ENCODE measurements around the gene IL13.

Gene IL13

DNA sequence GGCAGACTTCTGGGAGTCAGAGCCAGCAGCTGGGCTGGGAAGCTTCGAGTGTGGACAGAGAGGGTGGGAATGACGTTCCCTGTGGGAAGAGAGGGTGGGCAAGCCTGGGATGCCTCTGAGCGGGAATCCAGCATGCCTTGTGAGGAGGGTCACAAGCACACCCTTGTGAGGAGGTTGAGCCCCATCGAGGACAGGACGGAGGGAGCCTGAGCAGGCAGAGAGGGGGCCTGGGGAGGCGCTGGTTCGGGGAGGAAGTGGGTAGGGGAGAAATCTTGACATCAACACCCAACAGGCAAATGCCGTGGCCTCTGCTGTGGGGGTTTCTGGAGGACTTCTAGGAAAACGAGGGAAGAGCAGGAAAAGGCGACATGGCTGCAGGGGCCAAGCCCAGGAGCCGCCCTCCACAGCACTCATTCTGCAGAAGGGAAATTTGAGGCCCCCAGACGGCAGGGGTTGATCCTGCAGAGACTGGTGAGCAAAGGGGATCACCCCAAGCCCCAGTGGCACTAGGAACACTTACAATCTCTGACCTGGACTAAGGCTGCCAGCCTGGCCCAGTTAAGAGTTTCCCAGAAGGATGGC, 1.1 kb upstream of the IL13 start:
- DNase-seq, result no peak

DNA sequence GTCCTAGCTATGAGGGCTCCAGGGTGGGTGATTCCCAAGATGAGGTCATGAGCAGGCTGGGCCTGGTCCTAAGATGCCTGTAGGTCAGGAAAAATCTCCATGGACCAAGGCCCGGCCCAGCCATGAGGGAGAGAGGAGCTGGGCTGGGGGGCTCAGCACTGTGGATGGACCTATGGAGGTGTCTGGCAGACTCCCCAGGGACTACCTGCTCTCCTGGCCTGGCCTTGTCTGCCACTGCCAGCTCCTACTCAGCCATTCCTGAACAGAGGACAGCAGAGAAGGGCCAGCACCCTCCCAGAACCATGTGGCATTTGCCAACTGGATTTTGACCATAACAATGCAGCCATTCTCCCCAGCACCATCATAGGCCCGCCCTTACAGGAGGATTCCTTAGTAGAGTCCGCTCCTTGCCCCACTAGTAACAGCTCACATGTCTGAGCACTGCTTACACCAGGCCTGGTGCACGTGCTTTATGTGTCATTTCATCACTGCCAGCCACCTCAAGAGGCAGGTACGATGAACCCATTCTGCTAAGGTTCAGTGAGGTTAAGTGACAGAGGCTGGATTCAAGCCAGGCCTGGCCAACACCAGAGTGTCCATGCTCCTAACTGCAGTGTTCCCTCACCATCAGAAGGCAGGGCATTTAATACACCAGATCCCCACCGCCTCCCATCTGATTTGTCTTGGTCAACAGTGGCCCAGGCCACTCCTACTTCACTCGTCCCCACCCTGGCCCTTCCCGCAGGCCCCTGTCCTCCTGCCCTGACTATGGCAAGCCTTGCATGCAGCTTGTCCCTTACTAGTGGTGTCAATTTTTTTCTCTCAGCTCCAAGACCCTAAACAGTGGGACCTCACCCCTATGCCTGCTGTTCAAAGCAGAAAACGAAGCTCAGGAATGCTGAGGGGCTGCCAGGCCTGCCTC, 669 bp downstream of the IL13 start:
- DNase-seq, result no peak

DNA sequence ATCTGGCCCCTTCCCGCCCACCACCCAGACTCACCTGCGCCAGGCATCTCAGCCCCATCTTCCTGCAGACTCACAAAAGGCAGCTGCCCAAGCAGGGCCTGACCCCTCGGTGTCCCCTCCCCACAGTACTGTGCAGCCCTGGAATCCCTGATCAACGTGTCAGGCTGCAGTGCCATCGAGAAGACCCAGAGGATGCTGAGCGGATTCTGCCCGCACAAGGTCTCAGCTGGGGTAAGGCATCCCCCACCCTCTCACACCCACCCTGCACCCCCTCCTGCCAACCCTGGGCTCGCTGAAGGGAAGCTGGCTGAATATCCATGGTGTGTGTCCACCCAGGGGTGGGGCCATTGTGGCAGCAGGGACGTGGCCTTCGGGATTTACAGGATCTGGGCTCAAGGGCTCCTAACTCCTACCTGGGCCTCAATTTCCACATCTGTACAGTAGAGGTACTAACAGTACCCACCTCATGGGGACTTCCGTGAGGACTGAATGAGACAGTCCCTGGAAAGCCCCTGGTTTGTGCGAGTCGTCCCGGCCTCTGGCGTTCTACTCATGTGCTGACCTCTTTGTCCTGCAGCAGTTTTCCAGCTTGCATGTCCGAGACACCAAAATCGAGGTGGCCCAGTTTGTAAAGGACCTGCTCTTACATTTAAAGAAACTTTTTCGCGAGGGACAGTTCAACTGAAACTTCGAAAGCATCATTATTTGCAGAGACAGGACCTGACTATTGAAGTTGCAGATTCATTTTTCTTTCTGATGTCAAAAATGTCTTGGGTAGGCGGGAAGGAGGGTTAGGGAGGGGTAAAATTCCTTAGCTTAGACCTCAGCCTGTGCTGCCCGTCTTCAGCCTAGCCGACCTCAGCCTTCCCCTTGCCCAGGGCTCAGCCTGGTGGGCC, 1.9 kb downstream of the IL13 start:
- no peak for DNase-seq

DNA sequence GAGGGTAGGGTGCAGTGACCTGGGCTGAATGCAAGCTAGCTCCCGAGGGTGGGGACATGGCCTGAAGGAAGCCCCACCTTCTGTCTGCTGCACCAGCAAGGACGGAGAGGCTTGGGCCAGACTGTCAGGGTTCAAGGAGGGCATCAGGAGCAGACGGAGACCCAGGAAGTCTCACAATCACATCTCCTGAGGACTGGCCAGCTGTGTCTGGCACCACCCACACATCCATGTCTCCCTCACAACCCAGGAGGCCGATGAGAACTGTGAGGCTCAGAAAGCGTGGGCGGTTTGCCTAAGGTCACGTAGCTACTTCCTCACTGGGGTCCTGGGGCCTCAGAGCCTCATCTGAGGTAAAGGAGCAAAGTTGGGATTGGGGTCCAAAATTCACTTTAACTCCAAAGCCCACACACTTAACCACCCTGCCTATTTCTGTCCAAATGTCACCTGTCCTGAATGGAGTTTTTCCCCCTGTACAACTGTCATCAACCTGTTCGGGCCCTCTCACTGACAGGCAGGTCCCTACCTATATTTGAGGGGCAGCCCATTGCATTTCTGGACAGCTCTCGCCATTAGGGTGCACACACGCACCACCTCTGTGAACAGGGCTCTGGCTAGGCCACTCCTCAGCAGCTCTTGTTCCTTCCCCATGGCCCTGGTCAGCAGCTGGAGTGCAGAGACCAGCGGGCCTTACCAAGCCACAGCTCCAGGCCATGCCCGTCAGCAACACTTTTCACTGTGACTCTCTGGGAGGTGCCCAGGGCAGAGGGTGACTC, 3.4 kb downstream of the IL13 start:
- no peak for DNase-seq

DNA sequence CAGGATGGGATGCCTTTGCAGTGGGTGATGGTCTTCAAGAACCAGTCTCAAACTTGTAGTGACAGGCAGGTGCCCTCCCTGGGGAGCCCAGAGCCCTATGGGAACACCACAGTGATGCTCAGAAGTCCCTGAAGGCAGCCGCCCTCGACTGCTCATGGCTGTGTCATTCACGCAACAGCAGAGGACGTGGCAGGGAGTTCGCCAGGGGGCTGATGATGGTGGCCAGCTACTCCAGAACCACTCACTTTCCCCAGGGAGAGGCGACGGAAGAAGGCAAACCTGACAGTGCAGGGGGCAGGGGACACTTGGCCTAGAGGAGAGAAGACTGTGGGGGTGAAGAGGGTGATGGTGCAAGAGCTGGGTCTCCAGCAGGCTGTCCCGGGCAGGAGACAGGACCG, 4.0 kb downstream of the IL13 start:
- DNase-seq, result no peak

DNA sequence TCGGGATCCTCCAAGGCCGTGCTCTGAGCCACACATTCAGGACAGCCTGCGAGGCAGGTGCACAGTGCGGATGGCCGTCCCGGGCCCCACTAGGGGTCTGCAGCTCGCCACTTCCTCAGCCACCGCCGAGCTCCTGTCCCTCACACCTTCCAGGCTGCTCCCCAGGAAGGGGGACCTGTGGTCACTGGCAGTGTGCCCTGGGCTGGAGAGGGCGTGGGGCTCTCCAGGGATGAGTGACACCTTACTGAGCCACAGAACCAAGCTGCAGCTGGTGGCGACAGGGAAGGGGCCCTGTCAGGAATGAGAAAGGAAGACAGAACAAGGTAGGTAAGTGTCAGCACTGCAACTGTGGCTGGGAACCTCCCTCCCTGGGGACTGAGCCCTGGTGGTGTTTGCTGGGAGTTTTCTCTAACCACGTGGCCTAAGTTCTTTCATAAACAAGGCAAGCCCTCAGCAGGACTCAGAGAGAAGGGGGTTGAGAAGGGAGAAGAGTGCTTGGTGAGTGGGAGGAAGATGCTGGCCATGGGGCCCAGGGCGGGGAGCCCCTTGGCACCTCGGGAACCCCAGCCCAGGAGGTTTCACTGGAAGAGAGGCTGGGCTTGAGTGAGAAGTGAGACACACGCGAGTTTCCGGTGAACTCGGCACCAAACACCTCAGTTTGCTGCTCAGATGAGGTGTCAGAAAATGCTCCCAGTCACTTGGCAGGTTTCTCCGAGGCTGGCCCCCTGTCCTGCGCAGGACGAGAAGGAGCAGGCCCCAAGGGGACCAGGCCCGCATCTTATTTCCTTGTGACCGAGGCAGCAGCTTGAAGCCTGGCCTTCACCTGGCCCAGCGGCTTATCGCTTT, 5.2 kb downstream of the IL13 start:
- no peak for DNase-seq

GRCh38 chr5:132663771-132664695, 6.1 kb downstream of the IL13 start:
- DNase-seq, result no peak

GRCh38 chr5:132664696-132665209, 6.8 kb downstream of the IL13 start:
- DNase-seq, result no peak

GRCh38 chr5:132665574-132666080, 7.7 kb downstream of the IL13 start:
- no peak for DNase-seq

DNA sequence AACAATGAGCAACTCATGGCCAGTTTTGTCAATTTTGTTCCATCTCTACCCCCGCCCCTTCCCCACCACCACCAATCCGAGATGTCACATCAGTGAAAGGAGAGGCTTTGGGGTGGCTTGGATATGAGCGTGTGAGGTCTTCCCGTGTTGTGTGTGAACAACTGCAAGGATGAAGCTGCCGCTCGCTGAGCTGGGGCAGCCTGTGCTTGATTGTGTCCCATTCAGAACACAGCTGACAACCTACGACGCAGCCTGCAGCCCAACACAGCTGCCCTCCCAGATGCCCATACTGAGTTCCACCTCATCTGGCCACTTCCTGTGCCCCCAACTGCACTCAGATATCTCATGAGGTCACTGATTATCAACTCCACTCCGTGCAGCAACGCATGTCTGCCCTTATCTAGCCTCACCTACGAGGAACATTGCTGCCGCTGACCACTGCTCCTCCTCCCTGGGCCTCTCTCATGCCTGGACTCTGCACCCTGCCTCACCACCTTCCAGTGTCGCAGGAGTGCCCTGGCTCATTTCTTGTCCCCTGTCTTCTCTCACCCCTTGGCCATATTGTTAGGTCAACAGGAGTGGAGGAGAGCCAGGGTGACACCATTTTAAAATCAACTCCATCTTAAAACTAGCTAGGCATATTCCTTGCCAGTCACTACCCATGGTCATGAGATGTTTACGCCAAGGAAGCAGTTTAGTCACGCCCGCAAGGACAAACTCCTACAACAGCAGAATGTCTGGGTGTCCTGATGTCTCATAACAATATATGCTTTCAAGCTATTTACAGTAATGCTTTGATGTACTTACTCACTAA, 8.5 kb downstream of the IL13 start:
- no peak for DNase-seq

DNA sequence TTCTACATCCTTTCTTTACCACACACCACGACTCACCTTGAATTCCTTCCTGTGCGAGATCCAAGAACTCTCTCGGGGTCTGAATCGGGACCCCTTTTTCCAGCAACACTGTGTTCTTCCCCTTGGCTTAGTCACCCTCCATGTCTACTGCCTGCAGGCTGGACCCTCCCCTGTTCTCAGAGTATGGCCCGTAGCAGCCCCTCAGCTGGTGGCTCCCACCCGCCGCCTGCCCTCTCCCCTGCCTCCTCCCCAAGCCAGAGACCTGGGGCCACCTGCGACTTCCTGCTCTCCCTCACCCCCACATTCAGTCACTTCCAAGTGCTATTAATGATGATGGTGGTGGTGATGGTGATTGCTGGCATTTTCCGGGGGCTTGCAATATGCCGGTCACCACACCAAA, 9.3 kb downstream of the IL13 start:
- no peak for DNase-seq

DNA sequence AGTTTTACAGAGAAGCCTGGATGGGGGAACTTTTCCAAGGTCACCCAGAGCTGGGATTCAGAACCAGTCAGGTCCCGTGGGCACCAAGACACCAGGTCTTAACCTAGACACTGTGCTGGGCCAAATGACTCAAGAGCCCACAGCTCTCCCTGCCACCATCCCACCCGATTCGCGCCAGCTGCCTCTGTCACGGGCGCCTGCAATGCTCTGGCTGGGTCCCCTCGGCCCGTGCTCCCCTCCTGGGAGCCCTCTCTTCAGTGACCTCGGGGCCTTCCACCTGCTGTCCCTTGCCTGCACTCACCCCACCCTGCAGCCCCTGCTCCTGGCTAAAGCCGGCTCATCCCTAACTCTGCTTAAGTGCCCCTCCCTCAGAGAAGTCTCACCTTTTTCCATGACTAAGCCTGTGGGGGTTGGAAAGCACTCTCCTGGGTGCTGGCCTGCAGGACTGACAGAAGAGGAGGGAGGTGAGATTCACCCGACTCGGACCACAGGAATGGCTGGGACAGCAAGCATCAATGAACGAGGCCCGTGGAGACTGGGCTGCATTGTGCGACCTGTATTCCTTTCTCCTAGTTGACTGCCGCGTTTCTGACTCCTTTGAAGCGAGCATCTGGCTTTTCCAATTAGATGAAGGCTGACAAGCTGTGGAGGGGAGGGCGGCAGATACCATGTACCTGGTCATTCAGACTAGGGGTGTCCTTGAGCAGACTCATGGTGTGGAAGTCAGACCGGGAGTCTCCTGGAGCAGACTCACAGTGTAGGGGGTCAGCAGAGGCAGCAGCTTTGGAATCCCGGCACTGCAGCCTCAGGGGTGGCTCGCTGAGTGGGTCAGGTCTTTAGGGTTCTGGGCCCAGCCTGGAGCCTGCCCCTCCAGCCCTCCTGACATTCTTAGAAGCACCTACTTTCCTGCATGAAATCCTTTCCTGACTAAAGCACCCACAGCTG, 10.1 kb downstream of the IL13 start:
- no peak for DNase-seq

GRCh38 chr5:132668706-132669454, 10.9 kb downstream of the IL13 start:
- no peak for DNase-seq

DNA sequence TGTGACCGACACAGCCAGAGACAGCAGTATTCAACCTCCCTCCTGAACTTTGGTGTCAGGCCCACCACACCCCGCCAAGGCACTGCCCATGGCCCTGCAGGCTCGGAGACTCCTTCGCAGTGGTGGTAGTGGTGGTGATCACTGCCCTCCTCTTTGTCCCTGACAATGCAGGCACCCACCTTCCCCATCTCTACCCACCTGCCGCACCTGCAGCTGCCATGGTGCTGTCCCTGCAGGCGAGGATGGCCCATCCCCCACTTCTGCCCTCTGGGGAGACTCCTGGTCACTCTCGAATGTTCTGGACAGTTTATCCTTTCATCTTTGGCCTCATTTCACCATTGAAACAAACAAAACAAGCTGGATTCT, 11.5 kb downstream of the IL13 start:
- DNase-seq, result no peak

DNA sequence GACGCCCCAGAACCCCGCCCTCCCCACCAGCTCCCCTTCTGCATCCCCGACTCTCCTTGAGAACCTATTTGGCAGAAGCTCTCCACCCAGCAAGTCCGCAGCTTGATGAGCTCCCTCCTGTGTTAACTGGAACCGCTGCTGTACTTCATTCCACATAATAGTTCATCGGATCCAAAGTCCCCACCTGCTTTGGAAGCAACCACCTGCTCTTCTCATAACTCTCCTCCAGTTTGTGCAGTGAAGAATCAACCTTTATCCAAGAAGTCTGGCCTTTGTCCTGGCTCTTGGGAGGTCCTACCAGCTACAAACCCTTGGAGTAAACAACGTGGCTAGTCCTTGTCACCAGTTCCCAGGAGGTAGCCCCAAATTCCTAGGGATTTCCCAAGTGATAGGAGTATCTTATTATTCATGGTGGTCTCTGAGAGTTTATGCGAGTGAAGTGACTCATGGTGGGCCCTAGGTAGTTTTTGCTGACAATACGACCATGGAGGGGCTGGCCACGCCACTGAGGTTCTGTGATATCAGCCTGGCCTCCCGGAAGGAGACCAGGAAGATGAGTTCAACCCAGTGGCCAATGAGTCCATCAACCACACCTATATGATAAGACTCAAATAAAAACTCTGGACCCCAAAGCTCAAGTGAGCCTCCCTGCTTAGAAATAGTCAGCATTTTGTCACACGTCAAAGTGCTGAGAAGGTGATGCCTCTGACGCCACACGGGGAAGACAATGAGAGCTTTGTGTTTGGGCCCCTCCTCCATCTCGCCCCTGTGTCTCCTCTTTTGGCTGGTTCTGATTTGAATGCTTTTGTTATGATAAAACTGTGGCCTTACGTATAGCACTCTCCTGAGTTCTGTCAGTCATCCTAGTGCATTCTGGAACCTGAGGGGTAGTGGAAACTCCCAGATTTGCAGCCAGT, 12.3 kb downstream of the IL13 start:
- DNase-seq, result no peak

- DNase-seq, result no peak
Measured at GRCh38 chr5:132671000-132671399, 13.0 kb downstream of the IL13 start.
